ENCODE measurements around the gene AKT1S1.
A peak's percentile ranks its signal among the peaks of the same experiment; 100 is the strongest.

AKT1S1 gene

GRCh38 chr19:49882643-49883042 lies 5.5 kb upstream of the AKT1S1 start:
- no peak for FAIRE-seq

- no peak for FAIRE-seq
Observed at GRCh38 chr19:49881672-49882394, 4.7 kb upstream of the AKT1S1 start.

- FAIRE-seq = no peak
Observed at GRCh38 chr19:49881186-49881585, 4.0 kb upstream of the AKT1S1 start.

GRCh38 chr19:49880162-49880869 lies 3.2 kb upstream of the AKT1S1 start:
- no peak for FAIRE-seq

- FAIRE-seq = no peak
Observed at GRCh38 chr19:49879243-49879963, 2.2 kb upstream of the AKT1S1 start.

GRCh38 chr19:49878744-49879070 lies 1.6 kb upstream of the AKT1S1 start:
- FAIRE-seq = no peak

- FAIRE-seq = no peak
Observed at GRCh38 chr19:49877879-49878743, 956 bp upstream of the AKT1S1 start.

GRCh38 chr19:49876422-49877019 lies 634 bp downstream of the AKT1S1 start:
- FAIRE-seq = no peak

GRCh38 chr19:49875857-49876421 lies 1.2 kb downstream of the AKT1S1 start:
- FAIRE-seq = no peak

GRCh38 chr19:49875177-49875576 lies 2.0 kb downstream of the AKT1S1 start:
- no peak for FAIRE-seq

GRCh38 chr19:49874503-49875157 lies 2.5 kb downstream of the AKT1S1 start:
- no peak for FAIRE-seq

- FAIRE-seq = no peak
Observed at GRCh38 chr19:49873834-49874233, 3.3 kb downstream of the AKT1S1 start.

GRCh38 chr19:49873129-49873521 lies 4.0 kb downstream of the AKT1S1 start:
- no peak for FAIRE-seq

GRCh38 chr19:49872245-49873128 lies 4.7 kb downstream of the AKT1S1 start:
- no peak for FAIRE-seq

- no peak for FAIRE-seq
Observed at GRCh38 chr19:49871349-49871985, 5.7 kb downstream of the AKT1S1 start.

GRCh38 chr19:49870309-49870901 lies 6.8 kb downstream of the AKT1S1 start:
- FAIRE-seq = no peak

- FAIRE-seq = peak; percentile 100
Observed at GRCh38 chr19:49869484-49870308, 7.5 kb downstream of the AKT1S1 start.

- FAIRE-seq = no peak
Observed at GRCh38 chr19:49869009-49869483, 8.1 kb downstream of the AKT1S1 start.

Measured in islet of Langerhans (tissue), 1 donor.